Peyer's patch (tissue), 4 donors: ENCODE measurements around the gene ZMYND12. TPM values are rescaled to one million over a fixed set of nuclear protein-coding genes. Genes with fewer than 3 reads are reported as not detected.

Source experiments
- DNase-seq, 3 donors: peaks; one replicate each; pipeline ENCODE4 v3.0.0-alpha.2; 2017 to 2019
- H3K27ac ChIP-seq, 4 donors: fragments of 200-600 bp; sonication (generic); one replicate each; pipeline ENCODE4 v1.5.1; 2016 to 2019
- H3K27me3 ChIP-seq, 2 donors: fragments of 200-600 bp; sonication (generic); one replicate each; pipeline ENCODE4 v1.5.1; 2019
- H3K36me3 ChIP-seq, 3 donors: fragments of 200-600 bp; sonication (generic); one replicate each; pipeline ENCODE4 v1.5.1; 2016 to 2019
- H3K4me1 ChIP-seq, 4 donors: fragments of 200-600 bp; sonication (generic); one replicate each; pipeline ENCODE4 v1.5.1; 2016 to 2019
- H3K4me3 ChIP-seq, 4 donors: fragments of 200-600 bp; sonication (generic); 1 replicate in 3 of 4; 2 replicates in 1 of 4; pipeline ENCODE4 v1.5.1; 2016 to 2019; ENCODE audit warnings: mild to moderate bottlenecking in 1 of 4
- H3K9me3 ChIP-seq, 4 donors: fragments of 200-600 bp; sonication (generic); one replicate each; pipeline ENCODE4 v1.5.1; 2016 to 2019; ENCODE audit warnings: mild to moderate bottlenecking in 1 of 4
- POLR2A ChIP-seq, 2 donors: fragments of 450-650 bp; IDR thresholded peaks; one replicate each; pipeline ENCODE4 v1.5.1; 2017; ENCODE audit warnings: antibody characterized with exemption in 2 of 2, mild to moderate bottlenecking in 2 of 2, moderate library complexity in 2 of 2
- total RNA-seq, 4 donors: library from RNA; depleted of rRNA; stranded (reverse); fragments of >200 nt; gene quantifications; one replicate each; pipeline ENCODE4 v1.1.0, GENCODE V29; 2016
- TF ChIP-seq, protein P1 (sequence below), 6 experiments: fragments of 450-650 bp in 4 of 6; fragments of 200-600 bp in 2 of 6; sonication (generic) in 1 of 6; IDR thresholded peaks; one replicate each; pipeline ENCODE4 v1.5.1; 2017 to 2019; ENCODE audit warnings: antibody characterized with exemption in 6 of 6, mild to moderate bottlenecking in 3 of 6, moderate library complexity in 1 of 6

ZMYND12 gene
- total RNA-seq, 4 donors from 2014 or later: 0.54 to 3.0 (median 1.9) TPM; not detected in 1

- no peak for DNase-seq
- no peaks in the 10 kb centered on the region for H3K27me3 ChIP-seq
- H3K9me3 ChIP-seq: no peaks in the 10 kb centered on the region
- TF ChIP-seq, protein P1, sequence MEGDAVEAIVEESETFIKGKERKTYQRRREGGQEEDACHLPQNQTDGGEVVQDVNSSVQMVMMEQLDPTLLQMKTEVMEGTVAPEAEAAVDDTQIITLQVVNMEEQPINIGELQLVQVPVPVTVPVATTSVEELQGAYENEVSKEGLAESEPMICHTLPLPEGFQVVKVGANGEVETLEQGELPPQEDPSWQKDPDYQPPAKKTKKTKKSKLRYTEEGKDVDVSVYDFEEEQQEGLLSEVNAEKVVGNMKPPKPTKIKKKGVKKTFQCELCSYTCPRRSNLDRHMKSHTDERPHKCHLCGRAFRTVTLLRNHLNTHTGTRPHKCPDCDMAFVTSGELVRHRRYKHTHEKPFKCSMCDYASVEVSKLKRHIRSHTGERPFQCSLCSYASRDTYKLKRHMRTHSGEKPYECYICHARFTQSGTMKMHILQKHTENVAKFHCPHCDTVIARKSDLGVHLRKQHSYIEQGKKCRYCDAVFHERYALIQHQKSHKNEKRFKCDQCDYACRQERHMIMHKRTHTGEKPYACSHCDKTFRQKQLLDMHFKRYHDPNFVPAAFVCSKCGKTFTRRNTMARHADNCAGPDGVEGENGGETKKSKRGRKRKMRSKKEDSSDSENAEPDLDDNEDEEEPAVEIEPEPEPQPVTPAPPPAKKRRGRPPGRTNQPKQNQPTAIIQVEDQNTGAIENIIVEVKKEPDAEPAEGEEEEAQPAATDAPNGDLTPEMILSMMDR (IDR thresholded peaks at IDR 0.05): no peak
- no peak for TF ChIP-seq POLR2A (IDR thresholded peaks at IDR 0.05)
- H3K4me3 ChIP-seq: no peak overlapping the region
- H3K36me3 ChIP-seq: no peaks in the 10 kb centered on the region
- peaks cover 0 to 4% (median 0%) of the 10 kb centered on the region in 4 donors for H3K4me1 ChIP-seq
- H3K27ac ChIP-seq: no peak overlapping the region
These were observed 15.9 kb downstream of the ZMYND12 start for GRCh38 chr1:42439940-42440339.

GRCh38 chr1:42434340-42434739 is 21.5 kb downstream of the ZMYND12 start:
- H3K4me3 ChIP-seq: no peak overlapping the region
- peaks cover 0 to 8% (median 3%) of the 10 kb centered on the region in 4 donors for H3K4me1 ChIP-seq
- no peak for DNase-seq
- TF ChIP-seq POLR2A (IDR thresholded peaks at IDR 0.05): no peak
- no peaks in the 10 kb centered on the region for H3K27me3 ChIP-seq
- no peaks in the 10 kb centered on the region for H3K9me3 ChIP-seq
- no peaks in the 10 kb centered on the region for H3K36me3 ChIP-seq
- no peak overlapping the region for H3K27ac ChIP-seq

DNA sequence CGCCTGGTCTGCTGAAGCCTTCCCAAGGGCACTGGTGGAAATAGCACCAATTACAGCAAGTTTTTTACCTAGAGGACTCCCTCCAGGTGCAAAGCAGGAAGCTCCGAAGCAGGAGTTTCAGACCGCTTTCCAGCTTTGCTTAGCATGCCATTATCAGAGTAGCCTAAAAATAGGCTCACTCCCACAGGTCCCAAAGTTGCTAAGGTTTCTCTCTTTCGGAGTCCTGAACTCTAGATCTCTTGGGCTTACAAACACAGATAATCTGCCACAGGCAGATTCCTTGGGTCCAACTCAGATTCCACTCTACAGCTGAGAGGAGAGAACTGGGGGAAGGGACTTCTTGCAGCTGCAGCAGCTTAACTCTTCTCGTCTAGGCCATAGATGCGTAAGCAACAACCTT is 22.5 kb downstream of the ZMYND12 start:
- no peak overlapping the region for H3K4me3 ChIP-seq
- no peaks in the 10 kb centered on the region for H3K27me3 ChIP-seq
- no peak for DNase-seq
- H3K9me3 ChIP-seq: no peaks in the 10 kb centered on the region
- TF ChIP-seq POLR2A (IDR thresholded peaks at IDR 0.05): no peak
- TF ChIP-seq, protein P1 (IDR thresholded peaks at IDR 0.05): no peak
- peaks cover 0 to 8% (median 3%) of the 10 kb centered on the region in 4 donors for H3K4me1 ChIP-seq
- H3K27ac ChIP-seq: no peak overlapping the region
- H3K36me3 ChIP-seq: no peaks in the 10 kb centered on the region

DNA sequence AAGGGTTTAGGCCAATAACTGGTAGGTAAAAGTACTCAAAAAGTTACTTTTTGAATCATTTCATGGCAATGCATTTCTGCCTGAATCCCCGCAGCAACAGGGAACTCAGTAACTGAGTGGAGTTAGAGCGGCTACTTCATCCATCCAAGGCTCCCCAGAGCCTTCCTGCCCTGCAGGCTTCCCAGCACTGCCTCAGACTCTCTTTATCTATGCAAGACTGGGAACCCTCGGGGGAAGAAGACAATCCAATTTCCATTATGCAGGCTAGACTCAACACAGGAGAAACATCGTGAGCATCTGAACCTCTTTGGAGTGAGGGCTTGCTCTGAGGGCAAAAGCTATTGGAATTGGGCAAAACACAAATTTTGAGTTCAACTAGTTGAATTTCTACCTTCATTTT is 23.1 kb downstream of the ZMYND12 start:
- no peaks in the 10 kb centered on the region for H3K36me3 ChIP-seq
- H3K4me1 ChIP-seq: peaks cover 0 to 8% (median 3%) of the 10 kb centered on the region in 4 donors
- DNase-seq: no peak
- no peak overlapping the region for H3K27ac ChIP-seq
- TF ChIP-seq POLR2A (IDR thresholded peaks at IDR 0.05): no peak
- TF ChIP-seq, protein P1 (IDR thresholded peaks at IDR 0.05): no peak
- H3K9me3 ChIP-seq: no peaks in the 10 kb centered on the region
- H3K27me3 ChIP-seq: no peaks in the 10 kb centered on the region
- H3K4me3 ChIP-seq: no peak overlapping the region

- no peaks in the 10 kb centered on the region for H3K36me3 ChIP-seq
- TF ChIP-seq, protein P1 (IDR thresholded peaks at IDR 0.05): no peak
- no peaks in the 10 kb centered on the region for H3K27me3 ChIP-seq
- H3K4me1 ChIP-seq: peaks cover 0 to 8% (median 3%) of the 10 kb centered on the region in 4 donors
- peak overlapping the region in 2 of 4 donors; percentile 17 to 25 for H3K27ac ChIP-seq
- H3K4me3 ChIP-seq: no peak overlapping the region
- no peak for DNase-seq
- no peaks in the 10 kb centered on the region for H3K9me3 ChIP-seq
These were observed 24.3 kb downstream of the ZMYND12 start for GRCh38 chr1:42431514-42431913.

DNA sequence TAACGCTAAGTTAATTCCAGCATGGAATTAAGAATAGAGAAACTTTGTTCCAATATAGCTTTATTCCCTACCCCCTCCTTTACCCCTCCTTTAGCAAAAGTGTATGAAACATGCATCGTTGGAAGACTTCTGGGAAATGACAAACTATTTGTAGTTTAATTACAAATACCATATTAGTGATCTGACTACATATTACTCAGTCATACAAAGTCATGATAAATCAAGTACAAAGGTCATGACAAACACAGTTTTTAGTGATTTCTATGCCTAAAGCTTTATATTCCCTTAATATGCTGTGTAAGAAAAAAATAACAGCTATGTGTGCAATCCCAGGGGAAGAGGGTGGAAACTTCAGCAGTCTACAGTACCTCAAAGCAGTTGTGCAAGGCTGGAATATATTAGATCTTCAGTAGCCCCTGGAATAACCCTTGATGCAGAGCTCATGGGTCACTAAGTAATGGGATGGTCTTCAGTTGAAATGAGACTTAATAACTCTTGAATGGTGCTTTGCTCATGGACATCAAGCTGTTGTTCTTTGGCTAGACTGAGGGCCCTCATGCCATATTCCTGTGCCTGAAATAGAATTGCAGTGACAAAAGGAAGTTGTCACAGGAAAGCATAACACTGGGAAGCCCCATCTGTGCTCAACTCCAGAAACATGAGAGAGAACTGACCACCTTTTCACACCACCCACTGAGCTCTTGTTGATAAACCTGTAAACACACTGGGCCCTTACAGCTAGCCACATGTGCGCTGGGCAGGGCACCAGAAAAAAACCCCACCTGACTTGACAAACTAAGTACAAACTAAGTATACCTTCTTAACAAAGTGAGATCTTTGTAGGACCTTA is 25.3 kb downstream of the ZMYND12 start:
- H3K4me1 ChIP-seq: peaks cover 0 to 8% (median 3%) of the 10 kb centered on the region in 4 donors
- no peak for DNase-seq
- H3K9me3 ChIP-seq: no peaks in the 10 kb centered on the region
- H3K27me3 ChIP-seq: no peaks in the 10 kb centered on the region
- no peak for TF ChIP-seq POLR2A (IDR thresholded peaks at IDR 0.05)
- TF ChIP-seq, protein P1 (IDR thresholded peaks at IDR 0.05): no peak
- H3K4me3 ChIP-seq: no peak overlapping the region
- H3K36me3 ChIP-seq: no peaks in the 10 kb centered on the region
- peak overlapping the region in 2 of 4 donors; percentile 17 to 25 for H3K27ac ChIP-seq
